GM19395 (cell line): ENCODE measurements around the gene MDC1.
A peak's percentile ranks its signal among the peaks of the same experiment; 100 is the strongest.
"Not testable (repeated sequence)": the region's sequence is repeated elsewhere in the genome, so short reads cannot be mapped to it uniquely, and the experiment has no call there.

Source experiments
- ATAC-seq: cut with Tn5 transposase; IDR thresholded peaks from one replicate; pipeline ENCODE4 v1.9.1; 2021; ENCODE audit warnings: mild to moderate bottlenecking, moderate library complexity; ENCODE audit not compliant: unreplicated experiment

Gene MDC1, protein sequence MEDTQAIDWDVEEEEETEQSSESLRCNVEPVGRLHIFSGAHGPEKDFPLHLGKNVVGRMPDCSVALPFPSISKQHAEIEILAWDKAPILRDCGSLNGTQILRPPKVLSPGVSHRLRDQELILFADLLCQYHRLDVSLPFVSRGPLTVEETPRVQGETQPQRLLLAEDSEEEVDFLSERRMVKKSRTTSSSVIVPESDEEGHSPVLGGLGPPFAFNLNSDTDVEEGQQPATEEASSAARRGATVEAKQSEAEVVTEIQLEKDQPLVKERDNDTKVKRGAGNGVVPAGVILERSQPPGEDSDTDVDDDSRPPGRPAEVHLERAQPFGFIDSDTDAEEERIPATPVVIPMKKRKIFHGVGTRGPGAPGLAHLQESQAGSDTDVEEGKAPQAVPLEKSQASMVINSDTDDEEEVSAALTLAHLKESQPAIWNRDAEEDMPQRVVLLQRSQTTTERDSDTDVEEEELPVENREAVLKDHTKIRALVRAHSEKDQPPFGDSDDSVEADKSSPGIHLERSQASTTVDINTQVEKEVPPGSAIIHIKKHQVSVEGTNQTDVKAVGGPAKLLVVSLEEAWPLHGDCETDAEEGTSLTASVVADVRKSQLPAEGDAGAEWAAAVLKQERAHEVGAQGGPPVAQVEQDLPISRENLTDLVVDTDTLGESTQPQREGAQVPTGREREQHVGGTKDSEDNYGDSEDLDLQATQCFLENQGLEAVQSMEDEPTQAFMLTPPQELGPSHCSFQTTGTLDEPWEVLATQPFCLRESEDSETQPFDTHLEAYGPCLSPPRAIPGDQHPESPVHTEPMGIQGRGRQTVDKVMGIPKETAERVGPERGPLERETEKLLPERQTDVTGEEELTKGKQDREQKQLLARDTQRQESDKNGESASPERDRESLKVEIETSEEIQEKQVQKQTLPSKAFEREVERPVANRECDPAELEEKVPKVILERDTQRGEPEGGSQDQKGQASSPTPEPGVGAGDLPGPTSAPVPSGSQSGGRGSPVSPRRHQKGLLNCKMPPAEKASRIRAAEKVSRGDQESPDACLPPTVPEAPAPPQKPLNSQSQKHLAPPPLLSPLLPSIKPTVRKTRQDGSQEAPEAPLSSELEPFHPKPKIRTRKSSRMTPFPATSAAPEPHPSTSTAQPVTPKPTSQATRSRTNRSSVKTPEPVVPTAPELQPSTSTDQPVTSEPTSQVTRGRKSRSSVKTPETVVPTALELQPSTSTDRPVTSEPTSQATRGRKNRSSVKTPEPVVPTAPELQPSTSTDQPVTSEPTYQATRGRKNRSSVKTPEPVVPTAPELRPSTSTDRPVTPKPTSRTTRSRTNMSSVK (N-terminal part only)

DNA sequence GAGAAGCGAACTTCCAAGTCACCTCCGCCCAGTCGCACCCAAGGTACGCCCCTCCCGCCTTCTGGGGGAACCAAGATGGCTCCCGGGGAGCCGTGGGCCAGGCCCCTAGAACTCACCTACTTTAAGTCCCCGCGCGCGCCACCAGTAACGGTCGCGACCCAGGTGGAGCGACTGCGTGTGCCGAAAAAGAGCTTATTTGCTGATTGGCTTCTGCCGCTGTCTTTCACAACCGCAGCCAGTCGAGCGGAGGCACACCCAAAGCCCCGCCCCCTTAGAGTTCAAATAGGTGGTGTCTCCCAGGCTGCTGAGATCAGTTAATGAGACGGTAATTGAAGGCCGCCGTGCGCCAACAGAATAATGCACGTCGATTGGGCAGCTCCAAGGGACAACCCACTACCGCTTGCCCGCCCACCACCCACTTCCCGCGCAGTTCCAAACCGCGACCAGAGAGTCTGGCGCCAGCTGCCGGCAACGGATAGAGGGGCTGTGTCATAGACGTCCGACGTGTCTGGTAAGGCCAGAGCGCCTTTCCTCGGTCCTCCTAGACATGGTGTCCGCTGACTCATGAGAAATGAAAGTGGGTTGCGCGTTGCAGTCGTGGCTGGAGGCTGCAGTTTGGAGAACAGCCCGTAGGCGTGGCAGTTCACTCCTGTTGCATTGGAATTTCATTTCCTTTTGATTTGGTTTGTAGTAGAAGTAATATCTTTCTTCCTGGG, at the start of gene MDC1:
TSS of gene MDC1 (minus strand) at position 153 of the 716 bp plus-strand sequence. CDS start 2,106 bp downstream, outside the sequence.
- ATAC-seq = peak; percentile 80

DNA sequence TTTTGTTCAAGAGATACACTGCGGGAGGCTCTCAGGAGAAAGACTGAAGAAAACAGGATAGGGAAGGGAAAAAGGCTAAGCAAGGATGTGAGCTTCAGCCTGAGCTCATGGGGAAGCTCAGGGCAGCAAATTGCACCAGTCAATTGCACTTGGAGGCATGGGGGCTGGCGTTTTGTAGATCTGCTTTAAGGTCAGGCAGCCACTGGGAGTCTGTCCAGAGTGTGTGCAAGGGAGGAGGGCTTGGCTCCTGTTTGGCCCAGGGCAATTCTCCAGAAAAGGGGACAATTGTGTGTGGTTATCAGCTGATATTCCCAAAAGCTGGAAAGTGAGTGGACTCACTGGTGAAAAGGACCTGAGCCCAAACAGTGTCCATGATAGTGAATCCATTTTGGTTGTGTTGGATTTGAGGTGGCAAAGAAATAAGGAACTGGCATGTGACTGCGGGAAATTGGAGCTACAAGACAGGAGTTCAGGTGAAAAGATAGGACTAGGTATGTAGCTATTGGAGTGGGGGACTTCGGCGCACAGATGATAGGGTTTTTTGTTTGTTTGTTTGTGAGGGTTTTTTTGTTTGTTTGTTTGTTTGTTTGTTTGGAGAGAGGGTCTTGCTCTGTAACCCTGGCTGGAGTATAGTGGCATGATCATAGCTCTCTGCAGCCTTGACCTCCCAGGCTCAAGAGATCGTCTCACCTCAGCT, 49.5 kb upstream of the MDC1 start:
- no peak for ATAC-seq

DNA sequence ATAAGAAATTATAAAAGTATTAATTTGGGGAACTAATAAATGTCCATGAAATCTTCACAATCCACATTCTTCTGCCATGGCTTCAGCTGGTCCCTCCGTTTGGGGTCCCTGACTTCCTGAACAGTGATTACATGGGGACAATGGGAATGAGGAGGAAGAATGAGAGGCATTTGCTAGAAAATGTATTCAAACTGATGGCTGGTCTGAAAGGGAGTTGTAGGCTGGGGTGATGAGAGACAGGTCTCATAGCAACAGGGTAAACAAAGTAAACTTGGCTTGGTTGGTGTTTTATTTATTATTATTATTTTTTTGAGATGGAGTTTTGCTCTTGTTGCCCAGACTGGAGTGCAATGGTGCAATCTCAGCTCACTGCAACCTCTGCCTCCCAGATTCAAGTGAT, 48.4 kb upstream of the MDC1 start:
- ATAC-seq = not testable (repeated sequence)

DNA sequence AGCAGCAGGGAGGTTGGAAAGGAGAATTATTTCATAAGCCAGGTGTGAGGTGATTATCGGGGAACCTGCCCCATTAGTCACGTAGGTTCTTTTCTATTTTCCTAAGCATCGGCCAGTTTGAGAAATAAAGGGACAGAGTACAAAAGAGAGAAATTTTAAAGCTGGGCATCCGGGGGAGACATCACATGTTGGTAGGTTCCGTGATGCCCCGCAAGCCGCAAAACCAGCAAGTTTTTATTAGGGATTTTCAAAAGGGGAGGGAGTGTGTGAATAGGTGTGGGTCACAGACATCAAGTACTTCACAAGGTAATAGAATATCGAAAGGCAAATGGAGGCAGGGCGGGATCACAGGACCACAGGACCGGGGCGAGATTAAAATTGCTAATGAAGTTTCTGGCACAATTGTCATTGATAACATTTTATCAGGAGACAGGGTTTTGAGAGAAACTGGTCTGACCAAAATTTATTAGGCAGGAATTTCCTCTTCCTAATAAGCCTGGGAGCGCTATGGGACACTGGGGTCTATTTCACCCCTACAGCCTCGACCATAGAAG, 47.5 kb upstream of the MDC1 start:
- ATAC-seq = not testable (repeated sequence)

DNA sequence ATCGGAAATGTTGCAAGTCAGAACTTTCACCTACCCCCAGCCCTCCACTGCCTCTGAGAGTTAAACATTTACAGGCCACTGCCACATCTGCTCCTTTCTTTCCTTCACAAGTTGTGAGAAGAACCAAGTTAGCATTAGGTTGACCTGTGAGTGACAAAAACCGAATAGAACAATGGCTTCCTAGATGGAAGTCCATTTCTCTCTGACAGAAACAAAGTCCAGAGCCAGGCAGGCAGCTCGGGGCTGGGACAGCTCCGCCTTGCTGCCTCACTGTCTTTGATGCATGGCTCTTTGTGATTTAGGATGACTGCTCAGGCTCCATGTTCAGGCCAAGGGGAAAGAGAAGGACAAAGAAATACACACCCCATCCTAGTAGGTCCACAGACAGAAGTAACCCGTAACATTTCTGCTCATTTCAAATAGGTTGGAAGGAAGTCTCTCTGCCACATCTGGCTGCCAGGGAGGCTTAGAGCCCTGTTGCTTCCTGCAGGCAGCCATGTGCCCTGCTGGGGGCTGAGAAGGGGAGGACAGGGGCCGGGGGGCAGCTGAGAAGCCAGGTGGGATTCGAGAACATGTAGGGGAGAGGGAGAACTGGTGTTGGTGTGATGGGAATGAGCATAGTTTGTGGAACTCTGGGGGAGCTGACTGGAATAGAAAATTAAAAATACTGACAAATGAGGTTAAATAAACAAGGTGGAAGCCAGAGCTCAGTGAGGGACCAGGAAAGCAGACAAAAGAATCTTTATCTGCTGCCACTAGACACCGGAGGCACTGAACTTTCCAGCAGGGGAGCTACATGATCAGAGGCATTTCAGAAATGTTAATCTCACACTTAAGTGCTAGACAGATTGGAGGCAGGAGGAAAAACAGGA, 46.8 kb upstream of the MDC1 start:
- ATAC-seq = no peak

DNA sequence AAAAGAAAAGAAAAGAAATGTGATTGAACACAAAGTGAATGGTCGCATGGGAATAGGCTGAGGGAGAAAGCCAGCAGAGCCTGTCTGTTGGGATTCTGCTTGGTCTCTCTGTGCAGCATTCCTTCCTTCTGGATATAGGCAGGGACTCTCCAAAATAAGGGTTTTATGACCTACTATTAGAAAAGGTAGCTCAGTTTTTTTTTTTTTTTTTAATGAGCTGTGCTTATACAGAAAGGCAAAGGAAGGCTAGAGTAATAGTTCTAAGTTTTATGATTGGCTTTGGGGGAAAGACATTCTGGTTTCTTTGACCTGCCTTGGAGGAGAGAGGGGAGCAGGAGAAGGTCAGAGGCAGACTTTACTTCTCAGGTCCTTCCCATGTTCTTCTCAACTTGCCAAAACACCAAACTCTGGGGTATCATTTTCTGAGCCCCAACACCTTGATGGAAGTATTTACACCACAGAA, 46.1 kb upstream of the MDC1 start:
- ATAC-seq = no peak

DNA sequence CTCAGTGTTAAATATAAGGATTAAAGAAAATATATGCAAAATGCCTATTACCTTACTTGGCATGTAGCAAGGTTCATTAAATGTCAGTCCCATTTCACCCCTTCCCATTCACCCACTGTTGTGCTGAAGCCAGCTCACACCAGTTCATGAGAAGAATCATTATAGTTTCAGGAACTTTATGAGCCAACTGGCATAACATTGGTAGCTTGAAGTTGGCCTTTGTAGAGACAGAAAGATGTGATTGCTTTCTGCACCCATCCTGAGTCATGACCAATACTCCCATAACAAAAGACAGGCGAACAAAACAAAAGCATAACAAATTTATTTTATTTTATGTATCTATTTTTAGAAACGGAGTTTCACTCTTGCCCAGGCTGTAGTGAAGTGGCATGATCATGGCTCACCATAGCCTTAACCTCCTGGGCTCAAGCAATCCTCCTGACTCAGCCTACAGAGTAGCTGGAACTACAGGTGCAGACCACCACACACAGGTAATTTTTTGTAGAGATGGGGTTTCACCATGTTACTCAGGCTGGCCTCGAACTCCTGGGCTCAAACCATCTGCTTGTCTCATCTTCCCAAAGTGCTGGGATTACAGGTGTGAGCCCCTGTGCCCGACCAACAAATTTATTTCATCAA, 44.8 kb upstream of the MDC1 start:
- ATAC-seq = no peak

DNA sequence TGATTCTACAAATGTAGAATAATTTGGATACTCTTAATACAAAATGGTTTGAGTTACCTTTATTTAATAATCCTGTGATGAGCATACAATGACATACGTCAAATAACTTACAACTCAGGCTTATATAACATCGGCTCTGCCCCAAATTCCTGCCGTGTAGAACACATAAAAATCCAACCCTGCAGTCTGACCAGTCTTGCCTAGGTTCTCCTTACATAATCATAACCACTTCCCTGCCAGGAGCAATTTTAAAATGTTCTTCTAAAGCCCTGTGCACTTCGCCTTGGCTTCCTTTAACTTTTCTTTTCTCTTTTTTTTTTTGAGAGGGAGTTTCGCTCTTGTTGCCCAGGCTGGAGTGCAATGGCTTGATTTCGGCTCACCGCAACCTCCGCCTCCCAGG, 43.5 kb upstream of the MDC1 start:
- no peak for ATAC-seq

DNA sequence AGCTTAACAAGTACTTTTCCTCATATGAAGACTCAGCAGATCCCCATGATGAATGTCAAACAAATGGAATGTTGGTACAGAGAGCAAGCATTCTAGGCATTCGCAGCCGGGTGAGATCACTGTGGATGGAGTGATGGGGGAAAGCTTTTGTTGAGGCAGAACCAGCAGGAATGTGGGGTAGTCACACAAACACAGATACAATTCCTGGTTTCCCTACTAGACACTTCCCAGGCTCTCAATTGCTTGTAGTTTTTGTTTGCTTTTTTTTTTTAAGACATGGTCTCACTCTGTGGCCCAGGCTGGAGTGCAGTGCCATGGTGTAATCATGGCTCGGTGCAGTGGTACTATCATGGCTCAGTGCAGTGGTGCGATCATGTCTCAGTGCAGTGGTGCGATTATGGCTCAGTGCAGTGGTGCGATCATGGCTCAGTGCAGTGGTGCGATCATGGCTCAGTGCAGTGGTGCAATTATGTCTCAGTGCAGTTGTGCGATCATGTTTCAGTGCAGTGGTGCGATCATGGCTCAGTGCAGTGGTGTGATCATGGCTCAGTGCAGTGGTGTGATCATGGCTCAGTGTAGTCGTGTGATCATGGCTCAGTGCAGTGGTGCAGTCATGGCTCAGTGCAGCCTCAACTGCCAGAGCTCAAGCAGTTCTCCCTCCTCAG, 42.6 kb upstream of the MDC1 start:
- ATAC-seq = no peak

DNA sequence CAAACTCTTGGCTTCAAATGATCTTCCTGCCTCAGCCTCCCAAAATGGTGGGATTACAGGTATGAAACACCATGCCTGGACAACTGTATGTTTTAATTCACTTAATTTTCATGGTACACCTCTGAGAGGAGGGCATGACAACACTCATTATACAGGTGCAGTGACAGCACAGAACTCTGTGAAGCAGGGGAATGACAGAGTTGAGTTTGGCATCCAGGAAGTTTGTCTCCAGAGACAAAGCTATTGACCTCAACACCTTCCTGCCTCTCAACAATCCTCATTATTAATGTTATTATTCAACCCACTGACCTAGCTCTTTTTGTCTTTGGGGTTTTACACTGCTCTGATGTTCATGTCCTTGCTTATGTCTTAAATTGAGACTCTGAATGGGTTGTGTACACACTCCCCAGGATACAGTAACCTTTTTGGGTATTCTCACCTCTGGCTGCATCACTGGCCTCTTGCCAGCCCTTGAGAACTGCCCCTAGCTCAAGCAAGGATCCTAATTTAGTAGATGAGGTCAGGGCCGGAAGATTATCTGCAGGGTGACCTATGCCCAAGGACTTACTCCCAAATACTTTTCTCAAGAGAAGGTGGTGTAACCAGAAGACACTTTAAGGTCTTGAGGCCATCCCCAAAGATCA, 40.3 kb upstream of the MDC1 start:
- no peak for ATAC-seq

DNA sequence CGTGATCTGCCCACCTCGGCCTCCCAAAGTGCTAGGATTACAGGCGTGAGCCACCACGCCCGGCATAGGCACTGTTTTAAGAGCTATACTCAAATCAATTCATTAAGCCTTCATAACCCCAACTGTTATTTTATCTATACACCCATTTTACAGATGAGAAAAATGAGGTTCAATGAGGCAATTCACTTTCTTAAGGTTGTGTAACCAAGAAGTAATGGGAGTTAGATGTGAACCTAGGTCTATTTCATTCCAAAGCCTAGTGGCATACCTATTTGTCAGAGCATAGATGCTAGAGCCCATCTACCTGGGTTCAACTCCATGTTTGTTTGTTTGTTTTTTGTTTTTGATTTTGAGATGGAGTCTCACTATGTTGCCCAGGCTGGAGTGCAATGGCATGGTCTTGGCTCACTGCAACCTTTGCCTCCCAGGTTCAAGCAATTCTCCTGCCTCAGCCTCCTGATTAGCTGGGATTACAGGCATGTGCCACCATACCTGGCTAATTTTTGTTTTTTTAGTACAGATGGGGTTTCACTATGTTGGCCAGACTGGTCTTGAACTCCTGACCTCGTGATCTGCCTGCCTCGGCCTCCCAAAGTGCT, 39.4 kb upstream of the MDC1 start:
- ATAC-seq = not testable (repeated sequence)

DNA sequence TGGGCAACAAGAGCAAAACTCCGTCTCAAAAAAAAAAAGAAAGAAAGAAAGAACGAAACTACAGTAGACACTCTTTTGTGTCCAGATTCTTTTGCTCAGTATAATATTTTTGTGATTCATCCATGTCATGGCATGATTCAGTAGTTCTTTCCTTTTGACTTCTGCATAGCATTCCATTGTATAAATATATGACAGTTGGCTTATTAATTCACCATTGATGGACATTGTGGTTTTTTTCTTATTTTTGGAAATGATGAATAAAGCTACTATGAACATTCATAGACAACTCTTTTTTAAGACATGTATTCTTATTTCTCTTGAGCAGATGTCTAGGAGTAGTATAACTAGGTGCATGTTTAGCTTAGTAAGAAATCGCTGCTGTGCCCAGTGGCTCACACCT, 37.5 kb upstream of the MDC1 start:
- ATAC-seq = no peak

DNA sequence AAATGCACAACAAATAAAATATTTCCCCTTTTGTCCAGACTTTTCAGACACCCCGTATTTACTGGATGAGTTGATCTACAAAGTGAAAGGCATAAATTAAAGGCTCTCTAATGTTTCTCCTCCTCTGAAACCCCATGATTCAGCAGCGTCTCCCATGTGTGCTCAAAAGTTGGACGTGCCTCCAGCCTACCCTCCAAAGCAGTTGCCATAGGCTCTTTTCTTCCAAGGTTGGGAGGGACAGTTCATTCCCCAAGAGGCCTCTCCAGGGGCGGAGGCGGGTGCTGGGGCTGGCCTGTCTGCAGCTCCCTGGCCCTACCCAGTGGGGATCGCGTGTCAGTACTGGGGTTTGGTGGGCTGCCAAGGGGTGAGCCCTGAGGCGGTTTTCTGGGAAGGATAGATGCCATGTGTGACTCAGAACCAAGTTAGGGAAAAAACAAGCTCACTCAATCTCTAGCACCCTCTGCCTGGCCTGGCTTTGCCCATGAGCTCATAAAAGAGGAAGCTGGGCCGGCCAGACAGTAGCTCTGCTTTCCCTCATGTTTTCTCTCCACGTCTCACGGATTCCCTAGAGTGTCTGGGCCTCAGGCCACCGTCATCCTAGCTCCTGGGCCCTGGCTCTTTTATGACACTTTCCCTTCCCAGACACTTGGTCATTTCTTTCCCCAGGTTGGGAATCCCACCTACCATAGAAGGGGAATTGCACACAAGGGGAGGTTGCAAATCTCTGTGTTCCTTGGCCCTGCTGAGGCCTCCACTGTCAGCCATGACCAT, 35.3 kb upstream of the MDC1 start:
- ATAC-seq = no peak

DNA sequence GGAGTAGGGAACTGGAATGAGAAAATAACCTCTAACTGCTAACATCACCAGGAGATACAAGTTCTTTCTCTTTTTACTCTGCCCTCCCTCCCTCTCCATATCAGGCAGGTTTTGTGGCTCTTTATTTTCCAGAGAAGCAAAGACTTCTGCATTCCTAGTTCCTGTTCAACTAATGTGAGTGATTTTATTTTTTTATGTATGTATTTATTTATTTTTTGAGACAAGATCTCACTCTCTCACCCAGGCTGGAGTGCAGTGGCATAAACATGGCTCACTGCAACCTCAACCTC, 33.2 kb upstream of the MDC1 start:
- no peak for ATAC-seq

DNA sequence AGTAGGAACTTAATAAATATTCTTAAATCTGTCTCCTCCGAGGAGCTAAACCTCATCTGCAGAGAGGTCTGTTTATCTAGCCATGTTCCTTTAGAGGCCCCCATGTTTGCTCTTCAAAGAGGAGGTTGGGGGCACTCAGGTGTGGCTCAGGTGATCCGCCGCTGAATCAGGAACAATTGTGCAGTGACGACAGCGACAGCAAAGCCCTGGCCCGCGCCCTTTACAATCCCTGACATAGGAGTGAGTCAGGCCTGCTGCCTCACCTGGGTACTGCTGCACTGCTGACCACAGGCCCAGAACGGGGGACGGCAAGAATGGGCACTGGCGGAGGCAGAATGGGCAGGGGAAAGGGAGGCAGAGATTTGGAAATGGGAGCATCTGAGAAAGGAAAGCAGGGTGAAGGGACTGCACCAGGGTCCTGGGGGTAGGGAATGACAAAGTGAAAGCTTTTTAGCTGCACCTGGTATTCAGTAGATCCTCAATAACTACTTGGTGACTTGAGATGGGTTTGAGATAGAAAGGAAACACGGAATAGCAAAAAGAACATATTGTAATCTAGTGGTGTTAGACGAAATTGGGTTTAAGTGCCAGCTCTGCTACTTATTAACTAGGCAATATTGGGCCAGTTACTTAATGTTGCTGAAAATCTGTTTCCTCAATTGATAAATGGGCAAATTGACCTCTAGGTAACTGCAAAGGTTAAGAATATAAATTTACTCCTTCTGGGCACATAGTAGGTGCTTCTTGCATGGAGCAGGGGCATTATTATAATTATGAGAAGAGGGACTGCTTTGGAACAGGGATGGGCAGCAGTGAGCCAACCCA, 32.7 kb upstream of the MDC1 start:
- ATAC-seq = no peak
